Superior temporal gyrus (tissue), 1 donor: ENCODE data around the gene FKRP.

Source experiments
- DNase-seq: peaks from one replicate; pipeline ENCODE4 v3.0.0-alpha.2; 2016; ENCODE audit errors: extremely low spot score

Gene FKRP

DNA sequence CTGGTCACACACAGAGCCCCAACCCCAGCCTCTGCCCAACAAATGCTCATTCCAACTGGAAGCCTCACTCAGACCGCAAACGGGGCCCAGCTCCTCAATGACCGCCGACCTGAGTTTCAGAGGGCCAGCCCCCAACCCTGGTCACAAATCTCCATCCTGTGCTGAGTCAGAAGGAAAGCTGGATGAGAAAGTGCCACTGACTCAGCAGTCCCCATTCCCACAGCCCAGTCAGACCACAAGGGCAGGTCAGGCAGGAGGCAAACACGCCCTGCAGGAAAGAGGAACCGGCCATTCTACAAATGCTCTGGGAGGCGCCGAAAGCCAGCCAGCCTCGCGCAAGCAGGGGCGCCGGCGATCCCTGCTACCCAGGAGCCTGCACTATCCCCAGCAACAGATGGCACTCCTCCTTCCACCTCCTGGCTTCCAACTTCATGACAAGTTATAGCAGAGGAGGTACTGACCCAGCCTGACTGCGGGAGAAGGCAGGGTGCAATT, 14.8 kb upstream of the FKRP start:
- no peak for DNase-seq

DNA sequence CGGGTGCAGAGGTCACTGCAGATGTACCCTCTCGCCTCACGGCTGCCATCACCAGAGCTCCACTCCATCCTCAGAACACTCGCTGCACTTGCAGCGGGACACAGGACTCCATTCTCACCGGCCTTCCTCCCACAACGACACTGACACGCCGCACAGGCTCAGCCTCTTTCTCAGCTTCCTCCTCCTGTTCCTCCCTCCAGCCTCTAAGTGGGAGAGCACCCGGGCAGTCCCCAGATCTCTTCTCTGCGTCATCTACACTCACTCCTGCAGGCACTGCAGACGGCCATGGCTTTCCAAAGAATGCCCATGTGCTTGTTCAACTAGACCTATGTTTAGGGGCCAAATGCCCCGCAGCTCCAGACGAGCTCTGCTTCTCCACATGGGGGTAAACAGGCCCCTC, 14.3 kb upstream of the FKRP start:
- DNase-seq = no peak

DNA sequence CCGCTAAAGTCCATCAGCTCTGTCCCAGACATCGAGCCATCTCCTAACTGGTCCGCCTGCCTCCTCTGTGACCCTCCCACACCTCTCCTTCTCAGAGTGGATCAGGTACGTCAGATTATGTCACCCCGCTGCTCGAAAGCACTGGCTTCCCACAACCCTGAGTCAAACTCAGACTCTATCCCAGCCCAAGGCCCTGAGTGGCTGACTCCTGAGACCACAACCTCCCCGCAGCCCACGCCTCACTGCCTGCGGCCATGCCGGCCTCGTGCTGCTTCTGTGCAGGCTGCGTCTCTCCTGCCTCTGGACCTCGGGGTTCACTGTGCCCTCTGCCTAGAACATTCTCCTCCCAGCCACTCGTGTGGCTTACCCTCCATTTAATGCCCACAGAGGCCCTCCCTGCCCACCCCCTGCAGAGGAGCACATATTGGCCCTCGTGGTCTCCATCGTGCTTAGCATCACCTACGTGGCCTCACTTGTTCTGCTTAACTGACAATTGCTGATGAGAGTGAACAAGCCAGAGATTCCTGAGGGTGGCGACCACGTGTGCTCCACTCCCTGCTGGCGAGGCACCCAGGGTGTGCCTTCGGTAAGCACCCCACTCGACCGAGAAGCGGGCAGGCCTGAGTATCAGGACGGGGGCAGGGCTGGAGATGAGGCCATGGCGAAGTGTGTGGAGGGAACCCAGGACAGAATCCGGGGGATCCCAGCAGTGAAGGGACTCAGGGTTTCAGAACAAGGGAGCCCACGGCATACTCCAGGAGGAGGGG, 13.5 kb upstream of the FKRP start:
- no peak for DNase-seq

DNA sequence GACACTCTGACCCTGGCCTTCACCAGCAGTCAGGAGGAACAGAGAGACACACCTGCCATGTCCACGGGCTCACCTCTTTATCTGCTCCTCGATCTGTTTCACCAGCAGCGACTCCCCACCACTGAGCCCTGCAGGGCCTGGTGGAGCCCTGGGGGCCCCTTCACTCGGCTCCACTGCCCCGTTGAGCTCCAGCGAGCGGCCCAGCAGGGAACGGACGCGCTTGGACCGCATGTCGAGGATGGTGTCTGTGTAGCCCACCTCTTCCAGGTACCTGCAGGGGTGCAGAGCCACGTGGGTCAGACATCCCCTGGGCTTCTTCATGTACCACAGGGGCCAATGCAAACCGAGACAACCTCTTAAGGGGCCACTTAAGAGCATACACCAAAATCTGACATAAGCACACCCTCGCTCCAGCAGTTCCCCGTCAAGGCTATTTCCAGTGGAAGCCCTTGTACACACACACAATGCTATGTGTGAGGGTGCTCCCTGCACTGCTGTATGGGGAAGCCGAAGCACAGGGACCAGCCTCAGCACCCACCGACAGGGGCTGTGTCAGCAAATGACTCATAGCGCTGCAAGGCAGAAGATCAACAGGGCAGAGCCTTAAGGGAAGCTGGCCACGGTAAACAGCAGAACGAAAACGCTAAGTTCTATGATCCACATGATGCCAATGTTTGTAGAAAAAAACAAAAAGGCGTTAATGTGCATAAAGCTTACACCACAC, 12.7 kb upstream of the FKRP start:
- no peak for DNase-seq

DNA sequence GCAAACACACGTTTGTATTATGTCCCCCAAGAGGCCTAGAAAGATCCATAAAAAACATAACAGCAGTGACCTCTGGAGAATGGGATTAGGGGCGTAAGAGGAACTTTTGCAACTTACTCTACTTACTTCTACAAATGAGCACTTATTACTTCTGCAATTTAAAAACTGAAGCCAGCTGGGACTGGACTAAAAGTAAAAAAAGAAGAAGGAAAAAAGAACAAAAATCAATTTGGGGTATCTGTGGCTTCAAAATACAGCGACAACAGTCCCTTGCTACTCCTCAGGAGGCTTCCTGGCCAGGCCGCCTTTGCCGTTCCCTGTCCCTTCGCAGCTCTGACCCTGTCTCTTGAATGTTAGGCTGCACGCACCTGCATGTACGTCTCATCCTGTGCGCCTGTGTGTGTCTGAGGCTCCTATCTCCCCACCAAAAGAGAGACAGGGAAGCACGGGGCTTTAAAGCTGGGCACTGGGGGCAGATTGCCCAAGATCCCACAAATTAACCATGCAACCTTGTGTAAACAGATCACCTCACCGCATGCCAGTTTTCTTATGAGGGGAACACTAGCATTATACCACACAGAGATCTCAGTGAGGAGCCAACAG, 12.1 kb upstream of the FKRP start:
- DNase-seq = no peak

DNA sequence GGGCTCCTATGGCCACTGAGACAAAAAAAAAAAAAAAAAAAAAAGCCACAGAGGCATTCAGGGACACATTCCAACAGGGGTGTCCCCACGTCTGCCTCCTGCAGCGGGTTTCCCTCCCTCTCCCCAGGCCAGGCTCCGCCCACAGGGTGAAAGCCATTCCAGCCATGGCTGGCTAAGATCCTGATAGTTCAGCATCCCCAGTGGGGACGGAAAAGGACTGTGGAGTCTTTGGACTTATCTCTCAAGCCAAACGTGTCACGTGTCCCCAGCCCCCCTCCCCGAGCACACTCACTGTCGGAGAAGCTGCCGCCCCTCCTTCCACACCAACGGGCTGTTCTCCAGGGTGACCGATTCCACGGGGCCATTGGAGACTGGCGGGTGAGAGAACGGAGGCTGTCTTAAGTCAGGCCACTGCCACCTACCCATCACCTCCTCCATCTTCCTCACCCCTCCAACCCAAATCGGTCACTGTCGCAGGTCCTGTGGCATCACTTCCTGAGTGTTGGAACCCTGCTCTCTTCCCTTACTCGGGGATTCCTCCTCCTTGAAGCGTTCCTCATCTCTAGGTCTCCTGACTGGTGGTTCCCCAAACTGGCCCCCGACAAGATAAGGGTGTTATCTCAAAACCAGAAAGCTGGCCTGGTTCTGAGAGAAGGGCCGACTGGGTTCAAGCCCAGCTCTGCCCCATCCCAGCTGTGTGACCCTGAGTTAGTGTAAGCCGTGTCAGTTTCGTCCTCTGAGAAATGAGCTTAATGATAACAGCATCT, 9.1 kb upstream of the FKRP start:
- no peak for DNase-seq

DNA sequence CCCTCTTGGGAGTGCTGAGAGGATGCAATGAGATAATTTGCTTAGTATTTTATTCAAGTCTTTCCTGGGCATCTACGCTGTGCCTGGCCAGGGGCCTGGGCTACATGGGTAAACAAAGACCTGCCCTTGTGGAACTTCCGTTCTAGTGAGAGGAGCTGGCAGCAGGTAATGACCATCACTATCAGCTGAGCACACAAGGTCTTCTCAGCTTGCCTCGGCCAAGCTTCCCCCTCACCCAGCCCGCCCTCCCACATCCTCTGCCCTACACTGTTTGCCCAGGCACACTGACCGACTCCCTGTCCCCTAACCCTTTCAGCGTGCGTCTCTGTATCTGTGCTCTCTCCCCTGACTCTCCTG, 8.6 kb upstream of the FKRP start:
- no peak for DNase-seq

DNA sequence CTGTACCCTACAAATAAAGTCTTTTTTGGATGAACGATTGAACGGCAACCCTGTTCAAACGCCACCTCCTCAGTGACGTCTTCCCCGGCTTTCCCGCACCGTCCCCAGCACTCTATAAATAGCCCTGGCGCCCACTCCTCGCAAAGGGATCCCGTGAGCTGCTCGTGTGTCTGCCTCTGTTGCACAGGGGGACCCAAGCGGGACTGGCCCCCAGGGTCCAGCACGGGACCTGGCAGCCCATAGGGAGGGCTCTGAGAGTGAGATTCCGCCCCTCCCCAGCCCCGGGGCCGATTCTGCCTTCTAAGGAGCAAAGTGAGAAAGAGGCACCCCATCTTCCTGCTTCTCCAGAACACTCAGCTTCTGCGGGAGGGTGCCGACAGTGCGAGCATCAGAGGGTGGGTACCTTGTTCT, 8.1 kb upstream of the FKRP start:
- DNase-seq = no peak

DNA sequence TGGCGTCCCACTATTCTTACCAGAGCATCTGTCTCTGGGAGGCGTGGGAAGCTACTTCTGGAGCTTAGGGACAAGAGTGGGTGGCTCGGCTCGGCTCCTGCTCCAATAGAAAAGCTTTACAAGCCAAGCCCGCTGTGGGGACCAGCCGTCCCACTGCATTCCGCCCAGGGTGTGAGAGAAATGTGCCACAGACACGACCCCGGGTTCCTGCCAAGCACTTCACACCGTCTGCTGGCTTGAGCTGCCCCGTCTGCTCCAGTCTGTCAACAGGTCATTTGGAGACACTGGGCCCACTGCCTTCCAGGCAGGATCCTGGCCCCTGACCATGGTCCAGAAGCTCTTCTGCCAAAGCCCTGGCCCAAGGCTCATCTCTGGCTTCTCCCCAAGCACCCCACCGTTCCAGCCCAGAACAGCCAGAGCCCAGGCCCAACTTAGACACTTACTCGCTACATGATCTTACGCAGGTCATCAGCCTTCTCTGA, 6.5 kb upstream of the FKRP start:
- no peak for DNase-seq

DNA sequence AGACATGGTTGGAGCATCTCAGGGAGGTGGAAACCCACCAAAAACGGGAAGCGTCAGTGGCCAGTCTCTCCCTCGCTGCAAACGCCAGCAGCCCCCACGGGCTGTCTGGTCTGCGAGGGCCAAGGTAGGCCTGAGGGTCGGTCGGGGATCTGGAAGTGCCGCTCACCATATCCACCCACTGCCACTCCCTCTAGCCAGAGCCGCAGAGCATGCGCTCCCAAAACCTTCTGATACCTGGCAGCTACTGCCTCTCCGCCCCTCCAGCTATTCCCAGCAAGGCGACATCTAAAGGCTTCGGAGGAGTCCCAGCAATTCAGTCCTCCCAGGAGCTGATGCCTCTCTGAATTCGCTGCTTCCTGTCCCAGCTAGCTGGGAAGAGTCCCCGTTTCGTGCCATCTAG, 4.4 kb upstream of the FKRP start:
- no peak for DNase-seq

DNA sequence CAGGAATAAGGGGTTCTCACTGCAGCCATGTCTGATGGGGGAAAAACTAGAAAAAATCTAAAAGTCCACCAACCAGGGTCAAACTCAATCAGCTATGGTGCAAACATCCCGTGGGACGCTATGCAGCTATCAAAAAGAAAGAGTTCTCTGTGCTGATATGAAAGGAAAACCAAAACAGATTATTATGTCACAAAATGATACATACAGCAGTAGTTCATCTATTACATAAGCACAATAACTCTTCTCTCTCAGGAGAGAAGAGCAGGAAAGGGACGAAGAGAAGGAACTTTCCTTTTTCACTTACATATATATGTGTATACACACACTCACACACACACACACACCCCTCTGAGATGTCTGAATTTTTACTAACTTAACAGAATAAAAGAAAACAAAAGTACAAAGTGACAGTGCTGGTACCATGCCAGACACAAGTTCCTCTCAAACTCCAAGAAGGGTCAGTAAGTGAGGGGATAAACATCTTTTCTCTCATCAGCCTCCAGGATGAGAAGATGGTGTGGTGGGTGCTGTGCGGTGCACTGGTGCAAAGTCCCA, 2.9 kb upstream of the FKRP start:
- DNase-seq = no peak

DNA sequence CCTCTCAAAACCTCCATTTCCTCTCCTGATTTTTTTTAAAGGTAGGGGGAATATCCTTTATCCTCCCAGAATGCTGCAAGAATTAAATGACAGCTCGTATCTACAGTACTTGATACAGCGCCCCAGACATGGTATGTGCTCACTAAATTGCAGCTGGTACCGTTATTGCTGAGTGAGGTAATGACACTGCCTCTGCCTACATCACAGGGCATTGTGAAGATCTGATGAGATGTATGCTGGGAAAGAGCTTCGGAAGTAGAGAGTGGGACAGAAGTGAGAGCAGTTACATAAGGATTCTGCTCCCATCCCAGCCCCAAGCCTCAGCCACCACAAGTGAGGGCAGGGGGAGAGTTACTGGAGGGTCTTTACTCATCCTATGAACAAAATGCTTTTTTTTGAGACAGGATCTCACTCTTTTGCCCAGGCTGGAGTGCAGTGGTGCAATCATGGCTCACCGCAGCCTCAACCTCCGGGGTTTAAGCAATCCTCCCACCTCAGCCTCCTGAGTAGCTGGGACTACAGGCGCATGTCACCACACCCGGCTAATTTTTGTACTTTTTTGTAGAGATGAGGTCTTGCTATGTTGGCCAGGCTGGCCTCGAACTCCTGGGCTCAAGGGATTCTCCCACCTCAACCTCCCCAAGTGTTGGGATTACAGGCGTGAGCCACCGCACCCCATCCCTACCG, 1.7 kb upstream of the FKRP start:
- no peak for DNase-seq

DNA sequence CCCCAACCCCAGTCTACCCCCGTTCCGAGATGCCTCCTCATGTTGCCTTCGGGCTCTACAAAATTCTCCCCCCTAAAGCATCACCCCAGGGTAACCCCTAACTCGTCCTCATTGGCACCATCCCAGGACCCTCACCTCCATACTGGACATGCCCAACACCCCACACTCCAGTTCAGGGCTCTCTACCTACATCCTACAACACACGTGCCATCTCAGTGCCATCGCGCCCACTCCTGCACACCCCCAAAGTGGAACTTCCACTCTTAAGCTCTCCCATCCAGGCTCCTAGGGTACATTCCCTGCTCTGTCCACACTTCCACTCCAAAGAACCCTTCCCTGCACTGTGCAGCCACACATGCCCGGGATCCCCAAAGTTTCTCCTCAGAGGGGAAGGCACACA, 827 bp upstream of the FKRP start:
- no peak for DNase-seq

DNA sequence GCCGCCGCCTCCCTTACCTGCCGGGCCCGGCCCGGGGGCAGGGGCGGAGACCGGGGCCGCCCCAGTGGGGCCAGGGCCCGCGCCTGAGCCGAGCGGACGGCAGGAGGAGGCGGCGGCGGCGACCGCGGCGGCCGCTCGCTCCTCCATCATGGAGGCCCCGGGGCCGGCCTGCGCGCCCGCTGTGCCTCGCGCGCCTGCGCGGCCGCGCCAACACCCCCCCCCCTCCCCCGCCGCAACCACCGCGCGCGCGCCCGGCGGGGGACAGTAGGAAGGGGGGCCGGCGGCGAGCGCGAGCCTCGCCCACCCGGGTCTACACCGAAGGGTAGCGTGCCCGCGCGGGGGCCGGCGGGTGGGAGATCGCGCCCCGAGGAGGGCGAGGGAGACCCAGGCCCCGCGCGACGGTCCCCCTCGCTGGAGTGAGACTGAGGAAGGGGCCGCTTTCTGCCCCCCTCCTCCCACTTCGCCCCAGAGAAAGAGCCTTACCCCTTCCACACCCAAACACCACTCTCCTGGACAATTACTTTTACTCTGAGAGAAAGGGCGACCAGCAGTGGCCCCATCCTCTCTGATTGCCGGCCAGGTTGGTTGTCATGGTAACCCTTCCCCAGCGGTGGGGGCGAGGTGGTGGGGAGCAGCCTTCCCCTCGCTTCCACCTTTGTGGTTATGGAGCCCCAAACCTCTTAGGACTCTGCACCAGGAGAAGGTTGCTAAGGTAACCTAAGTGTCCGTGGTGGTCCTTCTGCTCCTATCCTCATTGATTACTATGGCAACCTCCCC, 612 bp downstream of the FKRP start, which contains the start of gene STRN4:
STRN4 (minus strand) TSS at position 170 of the 777 bp plus-strand sequence; CDS start at position 150, 20 bp downstream.
- DNase-seq = no peak

DNA sequence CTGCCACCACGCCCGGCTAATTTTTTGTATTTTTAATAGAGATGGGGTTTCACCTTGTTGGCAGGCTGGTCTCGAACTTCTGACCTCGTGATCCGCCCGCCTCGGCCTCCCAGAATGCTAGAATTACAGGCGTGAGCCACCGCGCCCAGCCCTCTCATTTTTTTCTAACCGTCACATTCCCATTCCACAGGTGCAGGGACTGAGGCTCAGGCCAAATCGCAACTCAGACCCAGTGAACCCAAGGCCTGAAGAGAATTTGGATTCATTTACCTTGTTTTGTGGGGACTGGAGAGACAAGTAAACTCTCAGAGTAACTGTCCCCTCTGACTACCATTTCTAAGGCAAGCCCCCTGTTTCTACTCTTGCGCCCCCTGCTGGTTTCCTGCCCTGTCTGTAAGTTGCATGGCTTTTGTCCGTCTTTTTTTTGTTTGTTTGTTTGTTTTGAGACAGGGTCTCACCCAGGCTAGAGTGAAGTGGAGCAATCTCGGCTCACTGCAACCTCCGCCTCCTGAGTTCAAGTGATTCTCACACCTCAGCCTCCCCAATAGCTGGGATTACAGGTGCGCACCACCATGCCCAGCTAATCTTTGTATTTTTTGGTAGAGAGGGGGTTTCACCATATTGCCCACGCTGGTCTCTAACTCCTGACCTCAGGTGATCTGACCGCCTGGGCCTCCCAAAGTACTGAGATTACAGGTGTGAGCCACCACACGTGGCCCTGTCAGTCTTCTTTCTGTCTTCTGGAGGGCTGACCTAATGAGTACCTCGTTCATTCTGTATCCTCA, 2.7 kb downstream of the FKRP start:
- DNase-seq = no peak

DNA sequence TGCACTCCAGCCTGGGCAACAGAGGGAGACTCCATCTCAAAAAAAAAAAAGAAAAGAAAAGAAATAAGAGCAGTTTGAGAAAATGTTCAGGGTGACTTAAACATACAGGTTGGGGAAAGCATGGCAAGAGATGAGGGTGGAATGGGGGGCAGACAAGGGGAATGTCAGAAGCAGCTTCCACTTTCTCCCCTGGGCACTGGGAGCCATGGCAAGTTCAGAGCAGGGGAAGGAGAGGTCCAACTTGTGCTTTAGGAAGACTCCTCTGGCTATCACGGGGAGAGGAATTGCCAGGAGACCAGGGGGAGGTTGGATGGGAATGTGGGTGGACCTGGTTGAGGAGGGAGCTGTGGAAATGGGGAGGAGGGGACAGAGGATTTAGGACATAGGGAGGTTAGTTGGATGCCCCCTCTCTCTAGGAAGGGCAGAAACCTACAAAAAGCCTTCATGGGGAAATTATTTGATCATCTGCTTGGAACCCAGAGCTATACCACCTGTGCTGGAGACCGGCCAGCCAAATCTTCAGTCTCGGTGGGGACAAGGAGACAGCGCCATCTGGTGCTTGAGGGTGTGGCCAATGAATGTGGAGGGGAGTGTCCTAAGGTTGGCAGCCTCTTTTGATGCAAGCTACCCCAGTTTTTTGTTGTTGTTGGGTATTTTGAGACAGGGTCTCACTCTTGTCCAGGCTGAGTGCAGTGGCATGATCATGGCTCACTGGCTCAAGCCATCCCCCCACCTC, 7.7 kb downstream of the FKRP start:
- DNase-seq = no peak

DNA sequence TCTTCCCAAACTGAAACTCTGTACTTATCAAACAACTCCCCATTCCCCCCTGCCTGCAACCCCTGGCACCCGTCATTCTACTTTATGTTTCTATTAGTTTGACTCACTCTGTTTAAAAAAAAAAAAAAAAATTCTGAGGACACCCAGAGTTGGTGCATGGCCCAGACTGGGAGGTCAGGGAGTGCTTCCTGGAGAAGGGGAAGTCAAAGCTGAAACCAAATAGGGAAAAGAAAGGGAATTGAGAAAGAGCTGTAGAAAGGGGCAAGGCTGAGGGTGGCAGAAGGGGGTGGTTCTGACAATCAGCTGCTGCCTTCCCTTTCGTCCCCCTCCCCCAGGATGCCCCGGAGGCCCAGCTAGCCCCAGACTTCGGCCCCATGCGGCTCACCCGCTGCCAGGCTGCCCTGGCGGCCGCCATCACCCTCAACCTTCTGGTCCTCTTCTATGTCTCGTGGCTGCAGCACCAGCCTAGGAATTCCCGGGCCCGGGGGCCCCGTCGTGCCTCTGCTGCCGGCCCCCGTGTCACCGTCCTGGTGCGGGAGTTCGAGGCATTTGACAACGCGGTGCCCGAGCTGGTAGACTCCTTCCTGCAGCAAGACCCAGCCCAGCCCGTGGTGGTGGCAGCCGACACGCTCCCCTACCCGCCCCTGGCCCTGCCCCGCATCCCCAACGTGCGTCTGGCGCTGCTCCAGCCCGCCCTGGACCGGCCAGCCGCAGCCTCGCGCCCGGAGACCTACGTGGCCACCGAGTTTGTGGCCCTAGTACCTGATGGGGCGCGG, 9.4 kb downstream of the FKRP start:
- no peak for DNase-seq
